GM18507 (cell line): ENCODE results near the gene XPC.

Experiments
- DNase-seq: peaks from one replicate; pipeline ENCODE4 v3.0.0; 2011; ENCODE audit warnings: low read depth; ENCODE audit not compliant: insufficient read length; ENCODE audit errors: extremely low spot score
- FAIRE-seq: peaks from 2 replicates; lab custom pipeline; 2011; peaks lifted over from hg19 to GRCh38; lab: Jason Lieb, UNC

XPC gene

DNA sequence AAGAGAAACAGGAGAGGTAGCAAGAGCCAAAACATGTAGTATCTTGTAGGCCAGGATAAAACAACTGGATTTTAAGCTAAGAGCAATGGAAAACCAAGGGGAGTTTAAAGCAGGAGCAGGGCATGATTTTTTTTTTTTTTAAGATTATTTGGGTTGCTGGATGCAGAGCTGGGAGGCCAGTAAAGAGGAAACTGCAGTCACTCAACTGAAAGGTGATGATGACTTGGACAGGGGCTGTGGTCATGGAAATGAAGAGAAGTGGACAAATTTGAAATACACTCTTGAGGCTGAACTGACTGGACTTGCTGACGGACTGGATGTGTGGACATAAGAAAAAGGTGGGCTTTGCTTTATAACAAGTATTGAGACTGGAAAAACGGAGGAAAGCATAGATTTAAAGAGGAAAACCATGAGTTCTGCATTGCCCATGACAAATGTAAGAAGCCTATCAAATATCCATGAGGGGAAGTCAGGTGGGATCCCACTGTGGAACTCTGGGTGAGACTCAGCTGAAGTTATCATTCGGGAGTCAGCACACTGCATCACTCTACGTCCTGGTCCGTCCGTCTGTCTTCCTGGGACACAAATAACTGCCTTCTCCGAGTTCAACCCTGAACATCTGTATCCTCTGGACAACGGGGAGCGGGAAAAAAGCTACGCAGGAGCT is 688 bp downstream of the XPC start:
- FAIRE-seq (no peak), DNase-seq (no peak)

DNA sequence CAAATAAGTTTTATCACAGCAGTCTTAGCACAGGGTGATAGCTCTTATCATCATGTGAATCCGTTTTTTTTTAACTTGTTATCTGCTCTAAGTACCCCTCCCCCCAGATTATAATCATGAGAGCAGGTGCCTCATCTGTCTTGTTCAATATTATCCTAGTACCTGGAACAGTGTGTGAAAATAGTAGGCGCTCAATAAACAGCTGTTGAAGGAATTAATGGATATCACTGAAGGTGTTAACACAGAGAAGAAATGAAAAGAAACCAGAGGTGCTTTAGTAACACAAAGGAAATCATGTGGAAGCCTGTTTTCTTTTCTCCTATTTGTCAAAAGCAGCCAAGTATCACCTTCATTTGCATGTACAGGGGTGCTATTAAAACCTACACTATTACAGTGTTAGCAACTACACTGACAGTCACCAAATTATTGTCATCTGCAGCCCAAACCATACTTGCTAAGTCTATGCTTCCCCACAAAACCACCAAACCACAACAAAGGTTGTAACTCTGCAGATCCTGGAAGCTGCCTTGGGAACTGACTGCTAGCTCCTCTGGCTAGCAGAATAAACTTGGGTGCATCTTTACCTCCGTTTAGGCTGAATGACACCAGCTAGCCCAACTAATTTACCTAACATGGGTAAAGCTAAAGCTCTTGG is 2.9 kb downstream of the XPC start:
- DNase-seq (no peak), FAIRE-seq (peak; percentile 33)

GRCh38 chr3:14174483-14174882 is 3.9 kb downstream of the XPC start:
- no peak for DNase-seq
- no peak for FAIRE-seq

DNA sequence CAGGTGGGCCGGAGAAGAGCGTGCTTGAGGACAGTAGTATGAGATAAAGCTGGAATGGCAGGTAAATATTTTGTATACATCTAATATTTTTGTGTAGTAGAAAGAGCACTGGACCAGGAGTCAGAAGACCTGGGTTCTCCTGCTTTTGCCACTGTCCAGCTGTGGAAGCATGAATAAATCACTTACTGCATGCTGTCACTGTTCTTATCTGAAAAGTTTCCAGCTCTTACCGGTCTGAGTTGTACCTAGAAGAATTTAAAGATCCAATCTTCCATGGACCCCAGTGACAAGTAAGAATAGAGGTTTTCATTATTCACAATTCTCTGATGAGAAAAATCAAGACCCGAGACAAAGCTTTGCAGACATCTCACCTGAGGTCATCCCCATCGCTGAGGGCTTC is 5.9 kb downstream of the XPC start:
- FAIRE-seq (no peak), DNase-seq (no peak)

DNA sequence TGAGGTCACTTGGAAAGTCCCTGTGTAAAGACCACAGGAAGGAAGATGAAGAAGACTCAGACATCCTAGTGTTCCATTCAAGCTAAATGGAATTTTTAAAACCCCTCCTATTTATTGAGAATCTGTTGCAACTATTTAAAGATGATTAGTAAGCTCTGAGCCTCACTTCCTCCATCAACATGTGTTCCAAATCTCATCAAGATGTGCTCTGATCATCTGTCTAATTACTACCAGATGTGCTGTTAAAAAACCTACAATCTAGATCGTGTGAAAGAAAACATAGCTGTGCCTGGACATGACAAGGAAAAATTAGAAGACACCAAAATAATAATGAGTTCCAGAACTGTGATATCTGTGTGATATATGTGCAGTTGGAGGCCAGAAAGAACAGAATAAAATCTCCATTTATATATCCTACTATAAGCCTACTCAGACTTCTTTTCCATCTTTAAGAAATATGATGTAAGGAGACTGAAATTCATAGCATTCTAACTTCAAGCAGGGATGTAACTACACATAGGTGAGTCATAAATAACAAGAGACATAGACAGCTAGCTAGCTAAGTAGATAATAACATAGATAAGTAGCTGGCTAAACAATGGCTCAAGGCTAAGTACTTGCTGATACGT is 7.8 kb downstream of the XPC start:
- DNase-seq: no peak

GRCh38 chr3:14169871-14170270 is 8.5 kb downstream of the XPC start:
- FAIRE-seq (no peak), DNase-seq (no peak)

More for the DNA sequence above, 7.8 kb downstream of the XPC start:
- no peak for FAIRE-seq

- DNase-seq (no peak), FAIRE-seq (no peak)
These were observed 9.0 kb downstream of the XPC start for GRCh38 chr3:14169435-14169834.

GRCh38 chr3:14166877-14167603 is 11.4 kb downstream of the XPC start:
- FAIRE-seq: no peak
- no peak for DNase-seq

GRCh38 chr3:14162178-14162577 is 16.2 kb downstream of the XPC start:
- FAIRE-seq: no peak
- no peak for DNase-seq

- DNase-seq (no peak), FAIRE-seq (no peak)
These were observed 17.1 kb downstream of the XPC start for GRCh38 chr3:14161282-14161681.

GRCh38 chr3:14159426-14159825 is 19.0 kb downstream of the XPC start:
- FAIRE-seq: no peak

DNA sequence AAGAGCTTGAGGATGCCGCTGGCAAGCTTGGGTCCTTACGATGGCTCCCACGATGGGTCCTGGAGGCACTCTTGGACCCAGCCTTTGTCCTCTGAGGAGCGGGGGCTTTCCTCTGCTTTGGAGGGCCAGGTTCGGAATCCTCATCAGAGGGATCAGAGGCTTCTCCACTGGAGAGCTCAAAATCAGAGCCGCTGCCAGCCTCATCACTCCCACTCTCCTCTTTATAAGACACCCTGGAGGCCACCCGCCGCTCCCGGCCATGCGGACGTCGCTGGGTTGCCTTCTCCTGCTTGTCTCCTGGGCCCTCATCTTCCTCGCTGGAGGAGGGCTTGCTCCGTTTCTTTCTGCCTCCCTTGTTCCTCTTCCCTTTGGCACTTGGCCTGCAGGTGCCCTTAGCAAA is 20.0 kb downstream of the XPC start:
- no peak for FAIRE-seq
- DNase-seq: no peak

More at GRCh38 chr3:14159426-14159825, 19.0 kb downstream of the XPC start:
- DNase-seq: no peak

GRCh38 chr3:14157951-14158350 is 20.4 kb downstream of the XPC start:
- no peak for DNase-seq
- FAIRE-seq: no peak

DNA sequence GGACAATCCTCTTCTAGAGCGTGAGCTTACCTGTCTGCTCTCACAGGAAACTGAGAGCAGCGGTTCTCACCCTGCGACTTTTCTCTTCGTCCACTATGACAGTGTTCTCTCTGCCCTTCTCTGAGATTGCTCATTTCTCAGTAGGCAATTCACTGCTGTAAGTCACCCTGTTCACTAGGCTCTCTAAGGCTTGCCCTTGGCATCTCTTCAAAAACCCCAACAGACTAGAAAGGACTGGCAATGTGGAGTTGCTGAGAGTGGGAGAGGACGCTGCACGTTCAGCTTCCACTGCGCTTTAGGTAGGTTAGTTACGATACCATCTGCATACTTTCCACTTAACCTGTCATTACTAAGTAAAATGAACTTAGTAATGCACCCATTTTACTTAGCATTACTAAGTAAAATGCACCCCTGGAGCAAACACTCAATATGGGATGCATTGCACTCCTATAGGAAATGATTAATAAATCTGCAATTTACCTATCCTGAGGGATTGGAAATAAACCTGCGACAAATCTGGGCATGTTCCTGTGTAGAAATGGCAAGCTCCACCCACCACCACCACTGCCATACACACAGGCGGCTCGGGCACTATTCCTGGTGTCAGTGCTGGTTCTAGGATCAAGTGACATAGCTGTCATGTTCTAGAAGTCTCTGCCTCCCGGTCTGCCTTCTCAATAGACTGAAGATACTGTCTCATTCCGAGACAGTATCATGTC is 21.4 kb downstream of the XPC start:
- FAIRE-seq (no peak), DNase-seq (no peak)

- FAIRE-seq (no peak), DNase-seq (no peak)
These were observed 22.2 kb downstream of the XPC start for GRCh38 chr3:14156201-14156600.

- FAIRE-seq: no peak
- DNase-seq: no peak
These were observed 23.4 kb downstream of the XPC start for GRCh38 chr3:14154895-14155440.

DNA sequence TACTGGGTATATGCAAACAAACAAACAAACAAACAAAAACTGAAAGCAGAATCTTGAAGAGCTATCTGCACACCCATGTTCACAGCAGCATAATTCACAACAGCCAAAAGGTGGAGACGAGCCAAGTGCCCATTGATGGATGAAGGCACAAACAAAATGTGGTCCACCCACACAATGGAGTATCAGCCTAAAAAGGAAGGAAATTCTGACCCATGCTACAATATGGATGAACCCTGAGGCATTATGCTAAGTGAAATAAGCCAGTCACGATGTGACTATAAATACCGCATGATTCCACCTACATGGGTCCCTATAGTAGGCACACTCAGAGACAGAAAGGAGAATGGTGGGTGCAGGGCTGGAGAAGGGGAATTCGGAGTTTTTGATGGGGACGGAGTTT is 24.1 kb downstream of the XPC start:
- no peak for FAIRE-seq
- DNase-seq: no peak

GRCh38 chr3:14153663-14154062 is 24.7 kb downstream of the XPC start:
- DNase-seq: no peak
- no peak for FAIRE-seq

- DNase-seq (no peak), FAIRE-seq (no peak)
These were observed 25.4 kb downstream of the XPC start for GRCh38 chr3:14152963-14153355.
